HCT116 (cell line): ENCODE results near the gene NPFFR1.

Experiments
- CTCF ChIP-seq, 3 experiments: fragments of 200-600 bp in 1 of 3; sonication (generic) in 1 of 3; IDR thresholded peaks in 2 of 3; conservative IDR thresholded peaks in 1 of 3; 2 replicates each; pipeline ENCODE4 v1.5.1; 2012 to 2017; ENCODE audit warnings: low read depth in 2 of 3, low read length in 2 of 3, antibody characterized with exemption in 1 of 3, borderline replicate concordance in 1 of 3, control low read depth in 1 of 3, mild to moderate bottlenecking in 1 of 3, mixed read lengths in 1 of 3, mixed run types in 1 of 3, moderate library complexity in 1 of 3; ENCODE audit not compliant: insufficient read depth in 1 of 3
- EZH2phosphoT487 ChIP-seq: fragments of 200-600 bp; IDR thresholded peaks from 2 replicates; pipeline ENCODE4 v1.6.1; 2018; ENCODE audit warnings: antibody characterized with exemption, borderline replicate concordance
- FOSL1 ChIP-seq: IDR thresholded peaks from 2 replicates; pipeline ENCODE4 v1.6.1; 2012; ENCODE audit warnings: low read depth
- SP1 ChIP-seq: IDR thresholded peaks from 2 replicates; pipeline ENCODE4 v1.6.1; 2012; ENCODE audit warnings: low read depth
- YY1 ChIP-seq: IDR thresholded peaks from 2 replicates; pipeline ENCODE4 v1.6.1; 2011; ENCODE audit warnings: low read length, low read depth, moderate library complexity, mild to moderate bottlenecking; ENCODE audit not compliant: insufficient replicate concordance; ENCODE audit errors: extremely low read depth
- ZFX ChIP-seq: fragments of 450-650 bp; IDR thresholded peaks from 2 replicates; pipeline ENCODE4 v1.6.1; 2017

- TF ChIP-seq YY1: no peak
- no peak for TF ChIP-seq ZFX
- 0 out of 6 replicates have a peak, but pooled peaks of 1 of the 3 experiments have one; percentile 12 for TF ChIP-seq CTCF (IDR thresholded peaks at IDR 0.05 in 2 of 3, conservative IDR thresholded peaks at IDR 0.05 in 1 of 3; ENCODE audit: borderline replicate concordance in 1 of 3, insufficient read depth in 1 of 3, low read depth in 2 of 3, low read length in 2 of 3)
- no peak for TF ChIP-seq EZH2phosphoT487
- no peak for TF ChIP-seq FOSL1
- TF ChIP-seq SP1: no peak
These were observed 23.5 kb downstream of the NPFFR1 start for GRCh38 chr10:70260259-70260658.
